HG03342 (cell line): Measurements from ENCODE around the gene GNB2.
"Not testable (repeated sequence)": the region's sequence is repeated elsewhere in the genome, so short reads cannot be mapped to it uniquely, and the experiment has no call there.

Source experiments
- ATAC-seq: cut with Tn5 transposase; IDR thresholded peaks from one replicate; pipeline ENCODE4 v1.9.1; 2021; ENCODE audit warnings: mild to moderate bottlenecking, moderate library complexity; ENCODE audit not compliant: unreplicated experiment

Gene GNB2

GRCh38 chr7:100693312-100694097, 20.0 kb downstream of the GNB2 start:
- ATAC-seq, result peak; percentile 13

GRCh38 chr7:100694098-100694745, 20.7 kb downstream of the GNB2 start, which contains the start of gene GIGYF1:
Gene GIGYF1, minus strand, starts transcription at chr7:100694250. Its CDS starts 6,012 bp downstream, at chr7:100688238.
- ATAC-seq, result peak; percentile 47

GRCh38 chr7:100696123-100696521, 22.6 kb downstream of the GNB2 start:
- ATAC-seq, result no peak

GRCh38 chr7:100699018-100699417, 25.5 kb downstream of the GNB2 start:
- ATAC-seq, result no peak

- ATAC-seq, result not testable (repeated sequence)
Measured at GRCh38 chr7:100701089-100701488, 27.5 kb downstream of the GNB2 start.

- ATAC-seq, result peak; percentile 62
Measured at GRCh38 chr7:100705320-100705752, 31.8 kb downstream of the GNB2 start.

GRCh38 chr7:100705753-100706671, 32.5 kb downstream of the GNB2 start, which contains the start of gene POP7:
Gene POP7, plus strand, starts transcription at chr7:100706121. Its CDS starts 710 bp downstream, at chr7:100706831.
- ATAC-seq, result peak; percentile 81

GRCh38 chr7:100706672-100707311, 33.3 kb downstream of the GNB2 start:
- no peak for ATAC-seq

GRCh38 chr7:100708395-100708794, 34.9 kb downstream of the GNB2 start:
- no peak for ATAC-seq

GRCh38 chr7:100710452-100710851, 36.9 kb downstream of the GNB2 start:
- ATAC-seq, result no peak

- ATAC-seq, result no peak
Measured at GRCh38 chr7:100711369-100711768, 37.8 kb downstream of the GNB2 start.

- no peak for ATAC-seq
Measured at GRCh38 chr7:100714725-100715124, 41.2 kb downstream of the GNB2 start.

GRCh38 chr7:100717073-100717472, 43.5 kb downstream of the GNB2 start:
- ATAC-seq, result not testable (repeated sequence)

- no peak for ATAC-seq
Measured at GRCh38 chr7:100719523-100720278, 46.2 kb downstream of the GNB2 start.

- ATAC-seq, result no peak
Measured at GRCh38 chr7:100720279-100720670, 46.7 kb downstream of the GNB2 start, which contains the start of gene EPO. Gene EPO, plus strand, starts transcription at chr7:100720468. Its CDS starts 513 bp downstream, at chr7:100720981.

- ATAC-seq, result no peak
Measured at GRCh38 chr7:100720671-100721504, 47.3 kb downstream of the GNB2 start.

GRCh38 chr7:100721505-100721812, 47.9 kb downstream of the GNB2 start:
- no peak for ATAC-seq

- no peak for ATAC-seq
Measured at GRCh38 chr7:100722480-100723212, 49.1 kb downstream of the GNB2 start.
